Endothelial cell of umbilical vein (primary cell): ENCODE results near the gene PNRC1.

Experiments
- EZH2 ChIP-seq: IDR thresholded peaks from 2 replicates; pipeline ENCODE4 v1.6.1; 2012; ENCODE audit warnings: borderline replicate concordance, low read depth, mild to moderate bottlenecking, moderate library complexity, low read length, inconsistent platforms; ENCODE audit not compliant: severe bottlenecking
- FOS ChIP-seq: IDR thresholded peaks from 2 replicates; pipeline ENCODE4 v1.6.1; 2011; ENCODE audit warnings: mild to moderate bottlenecking, low read length, moderate library complexity, borderline replicate concordance; ENCODE audit not compliant: insufficient read depth
- GATA2 ChIP-seq: IDR thresholded peaks from 2 replicates; pipeline ENCODE4 v1.7.0; 2011; ENCODE audit warnings: low read depth, mild to moderate bottlenecking, moderate library complexity, mixed read lengths, low read length; ENCODE audit not compliant: insufficient read length, insufficient read depth
- JUN ChIP-seq: IDR thresholded peaks from 2 replicates; pipeline ENCODE4 v1.6.1; 2011; ENCODE audit warnings: borderline replicate concordance, low read depth; ENCODE audit not compliant: insufficient read length, insufficient read depth
- MYC ChIP-seq: IDR thresholded peaks from one replicate; pipeline ENCODE4 v1.6.1; 2011; ENCODE audit warnings: mild to moderate bottlenecking, low read depth, low read length
- POLR2A ChIP-seq: IDR thresholded peaks from 2 replicates; pipeline ENCODE4 v1.6.1; 2012; ENCODE audit warnings: low read depth, mild to moderate bottlenecking, control low read depth, low read length
- POLR2AphosphoS5 ChIP-seq: IDR thresholded peaks from 2 replicates; pipeline ENCODE4 v1.6.1; 2012; ENCODE audit warnings: low read depth, mild to moderate bottlenecking, control low read depth, low read length, moderate library complexity; ENCODE audit not compliant: insufficient read depth
- TF ChIP-seq, protein P1 (sequence below), 2 donors: IDR thresholded peaks; 1 replicate in 1 of 2; 2 replicates in 1 of 2; pipeline ENCODE4 v1.5.1; 2011; ENCODE audit warnings: low read length in 2 of 2, mild to moderate bottlenecking in 2 of 2, moderate library complexity in 2 of 2, control low read depth in 1 of 2, inconsistent platforms in 1 of 2, low read depth in 1 of 2; ENCODE audit not compliant: insufficient read depth in 1 of 2; ENCODE audit errors: extremely low read depth in 1 of 2
- TF ChIP-seq, protein P2 (sequence below): IDR thresholded peaks from 2 replicates; pipeline ENCODE4 v1.6.1; 2011; ENCODE audit not compliant: insufficient read depth, insufficient read length

- TF ChIP-seq MYC (no peak), EZH2 (no peak), POLR2A (no peak), POLR2AphosphoS5 (no peak), GATA2 (no peak), FOS (no peak), JUN (no peak)
- TF ChIP-seq, protein P1, sequence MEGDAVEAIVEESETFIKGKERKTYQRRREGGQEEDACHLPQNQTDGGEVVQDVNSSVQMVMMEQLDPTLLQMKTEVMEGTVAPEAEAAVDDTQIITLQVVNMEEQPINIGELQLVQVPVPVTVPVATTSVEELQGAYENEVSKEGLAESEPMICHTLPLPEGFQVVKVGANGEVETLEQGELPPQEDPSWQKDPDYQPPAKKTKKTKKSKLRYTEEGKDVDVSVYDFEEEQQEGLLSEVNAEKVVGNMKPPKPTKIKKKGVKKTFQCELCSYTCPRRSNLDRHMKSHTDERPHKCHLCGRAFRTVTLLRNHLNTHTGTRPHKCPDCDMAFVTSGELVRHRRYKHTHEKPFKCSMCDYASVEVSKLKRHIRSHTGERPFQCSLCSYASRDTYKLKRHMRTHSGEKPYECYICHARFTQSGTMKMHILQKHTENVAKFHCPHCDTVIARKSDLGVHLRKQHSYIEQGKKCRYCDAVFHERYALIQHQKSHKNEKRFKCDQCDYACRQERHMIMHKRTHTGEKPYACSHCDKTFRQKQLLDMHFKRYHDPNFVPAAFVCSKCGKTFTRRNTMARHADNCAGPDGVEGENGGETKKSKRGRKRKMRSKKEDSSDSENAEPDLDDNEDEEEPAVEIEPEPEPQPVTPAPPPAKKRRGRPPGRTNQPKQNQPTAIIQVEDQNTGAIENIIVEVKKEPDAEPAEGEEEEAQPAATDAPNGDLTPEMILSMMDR (IDR thresholded peaks at IDR 0.05; ENCODE audit: extremely low read depth in 1 of 2, insufficient read depth in 1 of 2, low read depth in 1 of 2, low read length in 2 of 2) = no peak
- TF ChIP-seq, protein P2, sequence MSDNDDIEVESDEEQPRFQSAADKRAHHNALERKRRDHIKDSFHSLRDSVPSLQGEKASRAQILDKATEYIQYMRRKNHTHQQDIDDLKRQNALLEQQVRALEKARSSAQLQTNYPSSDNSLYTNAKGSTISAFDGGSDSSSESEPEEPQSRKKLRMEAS = no peak
These were observed 31.6 kb upstream of the PNRC1 start for GRCh38 chr6:89048985-89049384.
